UCSD-AML1 (cell line): ENCODE data around the gene FAM83B.
"Not testable (repeated sequence)": the region's sequence is repeated elsewhere in the genome, so short reads cannot be mapped to it uniquely, and the experiment has no call there.

Experiments used
- DNase-seq: peaks from one replicate; lab custom pipeline; 2025; ENCODE audit not compliant: unreplicated experiment; lab: John Stamatoyannopoulos, UW

The FAM83B gene

GRCh38 chr6:54860132-54860531 is 13.6 kb downstream of the FAM83B start:
- no peak for DNase-seq

GRCh38 chr6:54860739-54861138 is 14.2 kb downstream of the FAM83B start:
- DNase-seq = peak; percentile 8

GRCh38 chr6:54861905-54862616 is 15.5 kb downstream of the FAM83B start:
- DNase-seq = no peak

GRCh38 chr6:54864272-54864671 is 17.7 kb downstream of the FAM83B start:
- DNase-seq = no peak

GRCh38 chr6:54865091-54865631 is 18.6 kb downstream of the FAM83B start:
- no peak for DNase-seq

- no peak for DNase-seq
Observed at GRCh38 chr6:54868556-54868955, 22.0 kb downstream of the FAM83B start.

- DNase-seq = no peak
Observed at GRCh38 chr6:54873599-54873998, 27.0 kb downstream of the FAM83B start.

GRCh38 chr6:54874349-54875048 is 27.9 kb downstream of the FAM83B start:
- no peak for DNase-seq

- no peak for DNase-seq
Observed at GRCh38 chr6:54875539-54875938, 29.0 kb downstream of the FAM83B start.

GRCh38 chr6:54876365-54876764 is 29.8 kb downstream of the FAM83B start:
- DNase-seq = no peak

- no peak for DNase-seq
Observed at GRCh38 chr6:54876871-54877270, 30.3 kb downstream of the FAM83B start.

GRCh38 chr6:54877713-54878317 is 31.2 kb downstream of the FAM83B start:
- no peak for DNase-seq

- no peak for DNase-seq
Observed at GRCh38 chr6:54878718-54879117, 32.1 kb downstream of the FAM83B start.

- DNase-seq = no peak
Observed at GRCh38 chr6:54879188-54879985, 32.8 kb downstream of the FAM83B start.

GRCh38 chr6:54881067-54881730 is 34.6 kb downstream of the FAM83B start:
- DNase-seq = no peak

GRCh38 chr6:54881891-54882290 is 35.3 kb downstream of the FAM83B start:
- not testable (repeated sequence) for DNase-seq

GRCh38 chr6:54886932-54887584 is 40.5 kb downstream of the FAM83B start:
- DNase-seq = no peak

- DNase-seq = no peak
Observed at GRCh38 chr6:54891536-54891935, 45.0 kb downstream of the FAM83B start.

GRCh38 chr6:54892831-54893230 is 46.3 kb downstream of the FAM83B start:
- no peak for DNase-seq

- DNase-seq = no peak
Observed at GRCh38 chr6:54893818-54894217, 47.2 kb downstream of the FAM83B start.
